Measurements from ENCODE around the gene TAAR8.
"Not testable (repeated sequence)": the region's sequence is repeated elsewhere in the genome, so short reads cannot be mapped to it uniquely, and the experiment has no call there.

Gene TAAR8, protein sequence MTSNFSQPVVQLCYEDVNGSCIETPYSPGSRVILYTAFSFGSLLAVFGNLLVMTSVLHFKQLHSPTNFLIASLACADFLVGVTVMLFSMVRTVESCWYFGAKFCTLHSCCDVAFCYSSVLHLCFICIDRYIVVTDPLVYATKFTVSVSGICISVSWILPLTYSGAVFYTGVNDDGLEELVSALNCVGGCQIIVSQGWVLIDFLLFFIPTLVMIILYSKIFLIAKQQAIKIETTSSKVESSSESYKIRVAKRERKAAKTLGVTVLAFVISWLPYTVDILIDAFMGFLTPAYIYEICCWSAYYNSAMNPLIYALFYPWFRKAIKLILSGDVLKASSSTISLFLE

DNA sequence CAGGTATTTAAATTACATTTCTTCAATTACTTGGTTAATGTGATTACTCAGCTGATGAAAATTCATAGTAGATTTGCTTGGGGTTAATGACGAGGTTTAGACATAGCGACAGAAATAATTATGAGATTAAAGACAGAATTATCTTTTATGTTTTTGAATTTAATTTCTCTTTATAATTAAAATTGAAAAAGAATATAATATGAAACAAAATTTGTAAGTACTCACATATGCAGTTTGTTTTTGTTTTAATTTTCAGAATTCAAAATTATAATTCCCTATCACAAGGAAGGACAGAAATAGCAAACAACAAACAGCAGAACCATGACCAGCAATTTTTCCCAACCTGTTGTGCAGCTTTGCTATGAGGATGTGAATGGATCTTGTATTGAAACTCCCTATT is at the start of gene TAAR8:
Gene TAAR8, plus strand, starts transcription at position 301 of the 400 bp plus-strand sequence. Its CDS starts 21 bp downstream, at position 322.
- DNase-seq (ENCODE audit: low read depth, low spot score) = no peak

DNA sequence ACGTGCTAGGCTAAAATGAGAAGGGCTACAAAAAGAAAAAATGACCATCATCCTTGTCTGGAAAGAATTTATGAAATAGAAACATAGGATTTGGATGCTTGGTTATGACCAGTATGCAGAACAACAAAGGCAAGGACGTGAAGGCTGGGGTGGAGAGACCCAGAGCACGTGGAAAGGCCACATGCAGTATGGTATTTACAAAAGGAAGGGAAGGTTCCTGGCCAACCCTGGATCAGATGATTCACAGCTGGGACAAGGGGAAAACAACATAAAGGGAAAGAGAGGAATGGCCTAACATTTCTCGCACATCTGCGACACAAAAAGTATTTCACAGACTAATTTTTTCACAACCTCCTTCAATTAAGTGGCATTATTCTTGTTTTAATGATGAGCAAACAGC is 47.7 kb upstream of the TAAR8 start:
- DNase-seq (ENCODE audit: low read depth, low spot score) = no peak

DNA sequence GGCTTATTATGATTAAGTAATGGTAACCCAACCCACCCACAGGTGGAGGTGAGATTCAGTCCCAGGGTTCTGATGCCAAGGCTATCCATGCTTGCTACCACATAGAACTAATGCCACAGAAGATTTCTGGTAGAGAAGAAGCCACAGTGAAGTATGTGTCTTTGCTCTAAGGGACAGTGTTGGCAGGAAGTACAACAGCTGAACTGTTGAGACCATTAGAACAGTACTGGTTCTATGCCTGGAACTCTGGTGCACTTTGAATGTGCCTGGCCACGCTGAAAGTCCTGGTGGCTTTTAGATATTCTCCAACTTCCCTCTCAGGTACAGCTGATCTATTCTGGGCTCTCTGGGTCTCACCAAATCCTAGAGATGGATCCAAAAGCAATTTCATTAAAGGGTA is 47.3 kb upstream of the TAAR8 start:
- DNase-seq (ENCODE audit: low read depth, low spot score) = no peak

DNA sequence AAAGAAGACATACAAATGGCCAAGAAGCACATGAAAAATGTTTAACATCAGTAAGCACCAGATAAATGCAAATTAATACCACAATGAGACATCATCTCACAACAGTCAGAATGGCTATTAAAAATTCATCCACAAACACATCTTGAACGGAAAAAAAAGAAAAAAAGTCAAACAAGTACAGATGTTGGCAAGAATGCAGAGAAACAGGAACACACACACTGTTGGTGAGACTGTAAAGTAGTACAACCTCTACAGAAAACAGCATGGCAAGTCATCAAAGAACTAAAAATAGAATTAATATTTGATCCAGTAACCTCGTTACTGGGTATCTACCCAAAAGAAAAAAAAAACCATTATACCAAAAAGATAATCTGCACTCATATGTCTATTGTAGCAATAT is 46.0 kb upstream of the TAAR8 start:
- DNase-seq (ENCODE audit: low read depth, low spot score) = no peak

DNA sequence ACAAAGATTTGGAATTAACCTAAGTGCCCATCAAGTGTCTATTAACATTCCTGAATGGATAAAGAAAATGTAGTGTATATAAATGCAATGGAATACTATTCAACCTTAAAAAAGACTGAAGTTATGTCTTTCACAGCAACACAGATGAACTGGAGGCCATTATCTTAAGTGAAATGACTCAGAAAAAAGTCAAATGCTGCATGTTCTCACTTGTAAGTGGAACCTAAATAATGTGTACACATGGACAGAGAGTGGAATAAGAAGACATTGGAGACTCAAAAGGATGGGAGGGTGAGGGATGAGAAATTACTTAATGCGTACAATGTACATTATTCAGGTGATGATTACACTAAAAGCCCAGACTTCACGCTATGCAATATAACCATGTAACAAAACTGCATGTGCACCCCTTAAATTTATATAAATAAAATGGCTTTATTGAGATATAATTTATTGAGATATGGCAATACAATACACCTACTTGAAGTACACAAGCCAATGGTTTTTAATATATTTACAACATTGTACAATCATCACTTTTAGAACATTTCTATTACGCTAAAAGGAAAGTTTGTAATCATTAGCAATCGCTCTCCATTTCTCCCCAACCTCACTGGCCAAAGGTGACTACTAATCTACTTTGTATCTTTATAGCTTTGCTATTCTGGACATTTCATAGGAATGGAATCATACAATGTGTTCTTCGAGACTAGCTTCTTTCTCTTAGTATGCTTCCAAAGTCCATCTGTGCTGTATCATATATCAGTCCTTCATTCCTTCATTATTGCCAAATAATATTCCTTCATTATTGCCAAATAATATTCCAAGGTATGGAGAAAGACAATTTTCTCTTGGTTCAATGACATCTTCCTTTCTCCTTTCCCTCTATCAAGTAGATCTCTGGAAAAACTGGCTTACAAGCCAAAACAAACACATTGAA is 45.3 kb upstream of the TAAR8 start:
- DNase-seq (ENCODE audit: low read depth, low spot score) = no peak

DNA sequence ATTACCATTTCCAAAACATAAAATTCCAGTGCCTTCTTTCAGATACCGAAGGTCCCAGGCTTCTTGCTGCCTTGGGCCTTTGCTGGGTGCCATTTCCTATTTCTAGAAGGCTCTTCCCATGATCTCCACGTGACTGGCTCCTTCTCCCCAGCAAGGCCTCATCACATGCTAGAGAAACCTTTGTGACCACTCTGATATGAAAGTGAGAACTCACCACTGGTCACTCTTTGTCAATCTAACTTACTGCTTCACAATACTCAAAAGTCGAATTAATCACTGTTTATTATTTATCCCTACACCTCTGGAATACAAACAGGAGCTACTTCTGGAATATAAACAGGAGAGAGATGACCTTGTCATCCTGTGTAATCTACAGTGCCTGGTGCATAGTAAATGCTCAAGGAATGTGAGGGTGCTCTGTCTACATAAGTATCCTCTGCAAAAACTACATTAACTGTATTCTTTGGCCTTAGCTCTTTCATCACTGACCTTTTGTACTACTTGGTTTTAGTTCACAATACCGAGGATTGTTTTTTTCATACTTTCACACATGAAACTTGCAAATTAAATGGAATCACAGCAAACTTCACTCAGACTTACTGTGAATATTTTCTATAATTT is 41.2 kb upstream of the TAAR8 start:
- DNase-seq (ENCODE audit: low read depth, low spot score) = no peak

DNA sequence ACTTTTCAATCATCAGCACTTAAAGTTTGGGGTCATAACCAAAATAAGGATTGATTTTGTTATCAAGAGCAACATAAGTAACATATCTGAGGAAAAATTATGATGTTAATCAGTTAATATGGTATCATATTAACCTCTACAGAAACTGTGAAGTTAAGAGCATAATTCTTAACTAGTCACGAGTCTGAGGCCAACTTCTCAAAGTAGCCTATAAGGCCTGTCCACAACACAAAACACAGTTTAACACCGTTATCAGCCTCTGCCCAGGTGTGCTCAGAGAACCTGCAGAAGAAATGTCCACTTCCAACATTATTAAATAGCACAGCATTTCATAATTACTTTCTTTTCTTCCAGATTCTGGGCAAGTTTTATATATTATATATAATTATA is 40.6 kb upstream of the TAAR8 start:
- no peak for DNase-seq (ENCODE audit: low read depth, low spot score)

DNA sequence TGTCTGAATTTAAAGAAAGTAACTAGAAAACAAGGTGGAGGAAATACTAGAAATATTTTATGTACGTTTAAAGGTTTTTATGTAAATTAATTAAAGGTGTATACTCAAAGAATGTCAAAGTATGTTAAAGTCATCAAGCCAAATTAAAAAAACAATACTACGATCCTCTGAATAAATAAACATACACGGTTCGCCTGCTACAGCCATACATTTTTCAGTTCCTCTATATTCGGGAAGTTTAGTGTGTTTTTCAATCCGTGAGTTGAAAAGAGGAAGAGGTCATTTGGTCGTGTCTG is 40.2 kb upstream of the TAAR8 start:
- no peak for DNase-seq (ENCODE audit: low read depth, low spot score)

DNA sequence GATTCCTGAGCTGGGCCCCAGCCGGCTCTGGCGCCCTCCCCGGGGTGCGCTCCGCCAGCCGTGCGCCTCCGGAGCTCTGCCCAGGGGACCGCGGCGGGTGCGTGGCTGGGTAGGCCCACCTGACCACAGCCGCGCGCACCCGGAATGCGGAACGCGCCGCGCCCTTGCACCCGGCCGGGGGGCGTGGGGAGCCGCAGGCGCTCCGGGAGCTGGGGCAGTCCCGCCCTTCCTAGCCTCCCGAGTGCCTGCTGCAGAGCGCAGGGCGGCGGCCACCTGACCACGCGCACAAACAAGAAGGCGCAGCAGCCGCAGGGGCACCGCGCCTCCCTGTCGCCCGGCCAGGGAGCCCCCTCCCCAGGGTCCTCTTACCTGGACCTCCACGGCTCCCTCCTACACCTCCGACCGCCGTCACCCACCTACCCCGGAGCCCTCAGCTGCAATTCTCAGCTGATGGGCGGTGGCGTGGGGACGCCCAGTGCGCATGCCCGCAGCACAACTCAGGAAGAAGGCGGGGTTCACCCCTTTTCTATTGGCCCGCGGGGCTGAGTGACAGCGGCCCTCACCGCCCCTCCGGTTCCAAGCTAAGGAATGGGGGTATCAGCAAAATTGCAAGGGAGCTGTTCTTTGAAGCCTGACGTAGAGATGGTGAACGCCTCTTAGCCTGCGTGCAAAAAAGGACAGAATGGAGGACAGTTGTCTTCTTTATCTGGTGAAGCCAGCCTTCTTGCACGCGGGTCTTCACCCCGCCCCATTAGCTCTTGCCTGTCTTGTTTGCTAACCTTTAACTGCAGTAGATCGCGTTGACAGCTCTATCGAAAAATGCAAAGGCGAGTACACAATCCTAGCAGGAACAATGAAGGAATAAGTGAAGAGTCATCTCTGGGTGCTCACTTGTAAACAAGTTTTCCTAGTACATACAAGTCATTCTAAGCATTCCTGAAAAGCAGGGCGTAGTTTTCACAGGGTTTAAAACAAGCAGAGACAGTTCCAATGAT is 39.5 kb upstream of the TAAR8 start, which contains the start of gene STX7:
Gene STX7, minus strand, starts transcription at position 479 of the 995 bp plus-strand sequence. CDS start 9,586 bp downstream, outside the sequence.
- DNase-seq (ENCODE audit: low read depth, low spot score) = peak; percentile 65

DNA sequence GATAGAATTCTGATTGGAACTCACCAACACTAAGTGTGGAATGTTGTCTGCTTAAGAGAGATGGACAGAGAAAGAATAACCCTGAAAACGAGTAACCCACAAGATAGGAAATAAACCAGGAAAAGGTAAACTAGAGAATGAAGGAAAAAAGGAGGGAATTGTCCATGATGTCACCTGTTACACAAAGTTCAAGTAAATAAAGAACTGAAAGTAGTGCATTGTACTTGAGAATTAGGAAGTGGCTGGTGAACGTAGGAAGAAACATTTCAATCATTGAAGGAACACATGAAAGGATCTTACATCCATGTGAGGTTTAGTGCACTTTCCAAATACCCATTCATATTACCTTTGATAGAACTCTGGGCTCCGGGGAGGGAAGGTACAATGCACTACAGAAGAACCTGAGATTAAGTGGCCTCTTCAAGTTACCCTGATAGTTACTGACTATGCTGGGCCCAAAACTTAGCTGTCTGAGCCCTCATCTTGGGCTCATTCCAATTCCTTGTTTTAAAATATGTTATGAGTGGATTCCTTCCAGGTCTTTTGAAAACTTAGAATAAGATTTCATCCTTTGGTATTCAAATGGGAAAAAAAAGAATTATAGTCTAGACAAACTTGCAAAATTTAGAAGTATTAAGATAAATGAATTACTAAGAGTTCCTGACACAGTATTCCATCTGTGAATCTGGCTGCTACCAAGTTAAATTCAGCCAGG is 38.5 kb upstream of the TAAR8 start:
- no peak for DNase-seq (ENCODE audit: low read depth, low spot score)

DNA sequence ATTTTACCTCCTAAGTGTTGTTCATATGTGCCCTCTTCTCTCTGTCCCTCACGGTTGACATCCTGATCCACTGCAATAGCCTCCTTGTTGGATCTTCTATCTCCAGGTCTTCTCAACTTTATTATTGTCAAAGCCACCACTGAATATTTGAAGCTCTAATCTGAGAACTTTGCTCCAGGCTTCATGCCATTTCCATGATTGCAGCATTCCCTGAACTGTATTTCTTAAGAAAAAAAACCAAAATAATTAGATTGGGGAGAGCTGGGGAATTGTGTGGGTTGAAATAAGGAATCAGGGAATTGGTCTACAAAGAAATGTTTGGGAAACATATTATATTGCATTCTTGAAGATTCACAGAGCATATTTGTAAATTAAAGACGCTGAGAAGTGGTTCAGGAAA is 37.1 kb upstream of the TAAR8 start:
- no peak for DNase-seq (ENCODE audit: low read depth, low spot score)

DNA sequence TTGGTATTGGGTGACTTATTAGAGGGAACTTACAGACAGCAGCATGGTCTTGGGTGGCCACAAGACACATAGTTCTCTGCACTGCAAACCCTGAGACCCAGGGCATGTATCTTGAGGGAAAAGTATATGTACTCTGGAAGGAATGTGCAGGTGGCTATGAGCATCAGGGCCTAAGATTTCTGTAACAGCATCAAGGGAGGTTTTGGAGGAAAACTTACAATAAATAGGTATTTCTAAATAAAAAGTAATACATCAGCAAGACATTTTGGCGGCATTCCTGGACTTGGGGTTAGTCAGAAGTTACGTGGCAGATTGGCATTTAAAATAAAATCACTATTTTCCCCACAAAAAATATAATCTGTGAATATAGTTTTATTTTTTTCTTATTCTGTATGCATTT is 31.5 kb upstream of the TAAR8 start:
- no peak for DNase-seq (ENCODE audit: low read depth, low spot score)

DNA sequence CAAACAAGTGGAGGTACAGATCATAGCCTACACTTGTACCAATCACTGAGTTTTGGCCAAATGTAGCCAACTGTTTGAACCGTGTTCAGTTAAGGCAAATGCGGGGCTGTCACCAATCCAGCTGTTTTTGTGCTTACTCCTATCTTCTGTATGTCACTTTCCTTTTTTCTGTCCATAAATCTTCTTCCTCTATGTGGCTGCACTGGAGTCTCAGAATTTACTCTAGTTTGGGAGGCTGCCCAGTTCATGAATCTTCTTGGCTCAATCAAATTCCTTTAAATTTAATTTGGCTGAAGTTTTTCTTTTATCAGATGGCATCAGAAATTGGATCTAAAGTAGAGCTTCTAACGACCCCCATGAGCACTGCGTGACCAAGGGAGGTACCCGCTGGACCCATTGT is 27.8 kb upstream of the TAAR8 start:
- DNase-seq (ENCODE audit: low read depth, low spot score) = no peak

DNA sequence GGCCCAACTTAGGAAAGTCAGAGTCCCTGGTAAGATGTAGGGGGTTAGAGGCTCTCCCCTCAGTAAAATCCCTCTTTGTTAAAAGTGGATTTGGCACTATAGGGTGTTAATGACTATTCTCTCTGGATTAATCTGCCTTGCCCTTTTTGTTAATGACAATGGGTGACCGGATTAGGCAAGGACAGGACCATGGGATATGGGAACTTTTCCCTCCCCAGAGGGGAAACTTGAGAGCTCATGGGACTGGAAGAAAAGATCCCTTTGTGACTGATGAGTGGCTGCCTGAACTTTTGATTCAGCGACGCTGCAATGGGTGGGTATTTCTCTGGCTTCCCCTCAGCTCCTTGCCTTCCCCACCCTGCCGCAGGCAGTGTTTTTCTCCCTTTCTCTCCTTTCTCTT is 26.6 kb upstream of the TAAR8 start:
- DNase-seq (ENCODE audit: low read depth, low spot score) = no peak

DNA sequence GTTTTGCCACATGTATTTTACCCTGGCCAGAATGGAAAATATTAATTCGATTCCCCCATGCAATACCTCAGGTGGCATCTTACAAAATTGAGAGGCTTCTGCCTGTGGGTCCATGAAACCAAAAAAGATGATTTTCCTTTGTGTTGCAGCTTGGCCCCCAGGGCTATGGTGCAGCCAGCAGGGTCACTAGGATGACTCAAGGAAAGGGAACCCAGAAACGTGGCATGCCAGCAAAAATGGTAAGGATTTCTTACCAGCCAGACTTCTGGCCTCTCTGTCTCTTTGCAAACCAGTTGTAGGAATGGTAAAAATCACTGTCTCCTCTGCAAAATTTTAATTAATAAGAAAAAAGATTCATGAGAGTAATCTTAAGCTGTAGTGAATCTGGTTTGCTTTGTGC is 26.0 kb upstream of the TAAR8 start:
- DNase-seq (ENCODE audit: low read depth, low spot score) = no peak

DNA sequence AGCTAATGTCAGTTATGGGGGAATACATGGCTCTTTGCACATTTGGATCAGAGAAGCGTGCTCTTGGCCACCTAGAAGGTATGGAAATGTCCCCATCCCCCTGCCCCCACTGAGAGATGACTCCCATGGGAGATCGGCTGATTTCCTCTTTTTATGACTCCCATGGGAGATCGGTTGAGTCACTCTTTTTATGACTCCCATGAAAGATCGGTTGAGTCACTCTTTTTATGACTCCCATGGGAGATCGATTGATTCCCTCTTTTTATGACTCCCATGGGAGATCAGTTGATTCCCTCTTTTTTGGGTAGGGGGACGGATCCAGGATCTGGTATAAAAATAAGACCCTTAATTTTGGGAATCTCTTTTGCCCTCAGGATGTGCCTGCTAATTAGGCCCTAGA is 24.7 kb upstream of the TAAR8 start:
- DNase-seq (ENCODE audit: low read depth, low spot score) = no peak

DNA sequence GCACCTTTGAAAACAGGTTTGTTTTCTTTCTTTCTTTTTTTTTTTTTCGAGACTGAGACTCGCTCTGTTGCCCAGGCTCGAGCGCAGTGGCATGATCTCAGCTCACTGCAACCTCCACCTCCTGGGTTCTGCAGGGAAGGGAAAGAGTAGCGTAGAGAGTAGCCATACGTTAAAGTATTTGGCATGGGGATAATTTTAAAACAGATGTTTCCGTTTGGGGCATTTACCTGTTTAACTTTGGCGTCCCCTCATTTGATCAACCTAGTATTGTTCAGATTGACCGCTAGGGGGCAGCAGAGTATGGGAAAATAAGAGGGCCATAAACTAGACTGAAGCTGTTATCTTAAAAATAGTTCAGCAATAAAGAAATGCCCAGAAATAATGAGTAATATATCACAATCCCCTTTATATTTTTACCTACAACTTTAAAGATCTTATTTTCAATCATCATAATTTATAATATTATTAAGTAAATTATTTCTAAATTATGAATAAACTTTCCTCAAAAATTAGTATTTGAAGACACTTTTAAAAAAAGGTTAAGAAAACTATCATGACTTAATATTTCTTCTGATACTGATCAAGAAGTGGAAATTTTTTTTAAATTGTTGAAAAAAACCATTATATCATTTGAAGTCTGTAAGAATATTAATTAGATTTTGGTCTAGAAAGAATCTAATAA is 22.0 kb upstream of the TAAR8 start:
- peak; percentile 62 for DNase-seq (ENCODE audit: low read depth, low spot score)

DNA sequence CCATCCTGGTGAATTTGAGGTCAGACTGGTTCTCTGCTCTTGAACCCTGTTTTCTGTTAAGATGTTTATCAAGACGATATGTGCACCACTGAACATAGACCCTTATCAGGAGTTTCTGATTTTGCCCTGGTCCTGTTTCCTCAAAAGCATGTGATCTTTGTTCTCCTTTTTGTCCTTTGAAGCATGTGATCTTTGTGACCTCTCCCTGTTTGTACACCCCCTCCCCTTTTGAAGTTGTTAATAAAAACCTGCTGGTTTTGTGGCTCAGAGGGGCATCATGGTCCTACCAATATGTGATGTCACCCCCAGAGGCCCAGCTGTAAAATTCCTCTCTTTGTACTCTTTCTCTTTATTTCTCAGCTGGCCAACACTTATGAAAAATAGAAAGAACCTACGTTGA is 17.9 kb upstream of the TAAR8 start:
- DNase-seq (ENCODE audit: low read depth, low spot score) = not testable (repeated sequence)

DNA sequence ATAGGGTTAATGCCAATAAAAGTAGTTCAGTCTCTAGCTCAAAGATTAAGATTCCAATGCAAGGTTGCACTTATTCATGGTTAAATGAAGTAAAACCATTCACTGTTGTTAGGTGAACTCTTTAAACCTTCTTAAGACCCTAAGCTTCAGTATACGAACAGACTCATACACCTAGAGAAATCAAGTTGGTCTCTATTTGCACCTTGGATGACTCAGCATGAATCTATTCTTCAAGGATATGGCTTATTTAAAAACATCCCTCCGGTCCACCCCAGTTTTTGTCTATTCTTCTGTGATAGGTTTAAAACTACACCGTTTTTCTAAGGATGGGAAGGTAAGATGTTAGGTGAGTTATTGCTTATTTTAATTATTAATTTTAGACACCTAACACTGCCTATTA is 15.3 kb upstream of the TAAR8 start:
- no peak for DNase-seq (ENCODE audit: low read depth, low spot score)

DNA sequence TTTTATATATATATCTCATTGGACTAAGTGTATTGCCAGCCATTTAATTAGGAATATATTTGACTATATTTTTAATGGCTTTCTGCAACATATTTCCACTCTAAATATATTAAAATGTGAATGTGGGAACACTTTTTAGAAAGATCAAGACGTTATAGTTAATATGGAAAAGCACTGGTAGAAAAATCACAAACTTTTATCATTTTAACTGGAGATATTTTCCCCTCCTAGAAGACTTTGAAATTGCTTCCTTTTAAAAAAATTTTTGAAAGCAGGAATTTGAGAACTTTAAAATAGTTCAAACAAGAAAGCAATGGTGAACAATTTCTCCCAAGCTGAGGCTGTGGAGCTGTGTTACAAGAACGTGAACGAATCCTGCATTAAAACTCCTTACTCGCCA is 14.5 kb upstream of the TAAR8 start, which contains the start of gene TAAR9:
Gene TAAR9, plus strand, starts transcription at position 301 of the 400 bp plus-strand sequence. Its CDS starts 13 bp downstream, at position 314.
- DNase-seq (ENCODE audit: low read depth, low spot score) = no peak
